ENCODE results near the gene LIN9.
"Not testable (repeated sequence)": the region's sequence is repeated elsewhere in the genome, so short reads cannot be mapped to it uniquely, and the experiment has no call there.

Gene LIN9, protein sequence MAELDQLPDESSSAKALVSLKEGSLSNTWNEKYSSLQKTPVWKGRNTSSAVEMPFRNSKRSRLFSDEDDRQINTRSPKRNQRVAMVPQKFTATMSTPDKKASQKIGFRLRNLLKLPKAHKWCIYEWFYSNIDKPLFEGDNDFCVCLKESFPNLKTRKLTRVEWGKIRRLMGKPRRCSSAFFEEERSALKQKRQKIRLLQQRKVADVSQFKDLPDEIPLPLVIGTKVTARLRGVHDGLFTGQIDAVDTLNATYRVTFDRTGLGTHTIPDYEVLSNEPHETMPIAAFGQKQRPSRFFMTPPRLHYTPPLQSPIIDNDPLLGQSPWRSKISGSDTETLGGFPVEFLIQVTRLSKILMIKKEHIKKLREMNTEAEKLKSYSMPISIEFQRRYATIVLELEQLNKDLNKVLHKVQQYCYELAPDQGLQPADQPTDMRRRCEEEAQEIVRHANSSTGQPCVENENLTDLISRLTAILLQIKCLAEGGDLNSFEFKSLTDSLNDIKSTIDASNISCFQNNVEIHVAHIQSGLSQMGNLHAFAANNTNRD

DNA sequence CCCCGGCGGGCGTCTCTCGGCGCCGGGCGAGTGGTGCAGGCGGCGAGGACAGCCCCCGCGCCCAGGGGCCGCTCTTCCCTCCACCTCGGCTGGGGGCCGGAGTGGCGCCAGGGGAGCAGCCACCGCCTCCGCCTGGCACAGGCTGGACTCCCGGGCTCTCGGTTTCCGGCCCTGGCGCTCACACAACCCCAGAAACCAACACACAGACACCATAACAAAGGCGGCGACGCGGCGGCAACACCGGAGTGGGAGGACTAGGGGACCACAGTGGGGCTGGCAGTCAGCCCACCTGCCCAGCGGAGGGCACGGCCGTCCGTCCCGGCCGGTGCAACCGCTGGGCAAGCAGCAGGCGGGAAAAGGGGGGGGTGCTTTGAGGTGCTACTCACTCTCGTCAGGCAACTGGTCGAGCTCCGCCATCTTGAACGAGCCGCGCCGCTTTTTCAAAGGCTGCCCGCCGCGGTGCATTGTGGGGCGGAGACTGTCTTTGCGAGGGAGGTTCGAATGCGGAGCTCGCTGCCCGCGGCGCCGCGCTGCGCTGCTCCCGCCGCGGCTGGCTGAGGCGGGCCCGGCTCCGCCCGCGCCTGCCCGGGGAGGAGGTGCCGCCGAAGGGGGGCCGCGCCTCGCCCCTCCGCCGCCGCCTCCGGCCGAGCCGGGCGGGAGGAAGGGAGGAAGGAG, at the start of gene LIN9:
LIN9 (minus strand) TSS at position 442 of the 675 bp plus-strand sequence; CDS start at position 417, 25 bp downstream.
- DNase-seq (ENCODE audit: low read depth in 2 of 2), result peak; percentile 89 to 94

DNA sequence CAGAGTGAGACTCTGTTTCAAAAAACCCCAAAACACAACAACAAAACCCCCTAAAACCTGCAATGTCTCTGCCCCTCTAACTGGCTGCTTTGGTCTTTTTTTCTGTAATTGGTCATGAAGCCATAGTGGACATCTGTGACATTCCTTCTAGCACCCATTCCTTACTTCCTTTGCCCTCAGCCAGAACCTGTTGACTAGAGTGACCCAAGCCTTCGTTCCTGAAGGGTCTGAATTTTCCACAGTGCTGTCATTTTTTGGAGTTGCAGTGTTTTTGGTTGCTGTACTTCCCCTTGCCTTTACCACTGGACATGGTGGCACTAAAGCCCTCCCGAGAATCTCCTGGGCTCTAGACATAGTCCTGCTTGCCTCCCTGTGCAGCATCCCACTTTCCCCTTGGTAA, 48.5 kb upstream of the LIN9 start:
- DNase-seq (ENCODE audit: low read depth in 2 of 2), result no peak

DNA sequence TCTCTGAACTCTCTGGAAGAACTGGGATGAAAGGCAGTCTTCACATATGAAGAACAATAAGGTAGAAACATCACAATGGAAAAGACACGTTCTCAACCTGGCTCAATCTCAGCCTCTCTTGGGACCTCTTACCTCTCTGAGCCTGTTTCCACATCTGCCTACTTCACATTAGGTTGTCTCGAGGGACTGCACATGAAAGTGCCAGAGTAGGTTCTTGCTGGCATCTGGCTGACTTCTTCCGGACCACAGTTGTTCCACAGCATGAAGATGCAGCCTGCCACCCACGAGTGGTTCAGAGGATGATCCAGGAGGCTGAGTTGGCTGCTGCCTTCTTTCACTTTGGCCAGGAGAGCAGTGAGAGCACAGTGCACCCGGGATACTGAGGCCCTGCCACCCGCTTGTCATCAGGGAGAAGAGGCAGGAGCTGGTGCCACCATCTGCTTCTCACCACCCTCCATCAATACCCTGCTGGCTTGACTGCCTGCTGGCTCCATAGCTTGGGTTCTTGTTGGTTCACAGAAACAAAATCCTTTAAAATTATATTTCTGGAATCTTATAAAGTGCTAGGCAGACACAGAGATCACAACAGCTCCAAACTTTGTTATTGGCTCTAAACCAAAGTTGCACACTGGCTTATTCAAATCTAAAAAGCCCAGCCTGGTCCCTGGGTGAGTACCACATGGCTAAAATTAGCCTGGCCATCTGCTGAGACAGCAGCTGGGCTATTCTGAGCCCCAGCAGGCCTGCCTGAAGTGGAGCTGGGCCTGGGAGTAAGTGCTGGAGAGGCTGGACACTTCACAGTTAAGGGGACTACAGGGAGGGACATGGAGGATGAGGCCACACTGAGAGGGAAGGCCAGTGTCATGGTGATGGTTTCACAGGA, 46.9 kb upstream of the LIN9 start:
- no peak for DNase-seq (ENCODE audit: low read depth in 2 of 2)

DNA sequence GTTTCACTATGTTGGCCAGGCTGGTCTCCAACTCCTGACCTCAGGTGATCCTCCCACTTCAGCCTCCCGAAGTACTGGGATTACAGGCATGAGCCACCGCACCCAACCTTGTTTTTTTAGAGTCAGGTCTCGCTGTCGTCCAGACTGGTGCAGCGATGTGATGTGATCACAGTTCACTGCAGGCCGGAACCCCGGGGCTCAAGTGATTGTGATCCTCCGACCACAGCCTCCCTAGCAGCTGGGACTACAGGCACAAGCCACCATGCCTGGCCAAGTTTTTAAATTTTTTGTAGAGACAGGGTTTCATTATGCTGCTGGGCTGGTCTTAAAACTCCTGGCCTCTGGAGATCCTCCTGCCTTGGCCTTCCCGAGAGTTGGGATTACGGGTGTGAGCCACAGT, 46.1 kb upstream of the LIN9 start:
- no peak for DNase-seq (ENCODE audit: low read depth in 2 of 2)

DNA sequence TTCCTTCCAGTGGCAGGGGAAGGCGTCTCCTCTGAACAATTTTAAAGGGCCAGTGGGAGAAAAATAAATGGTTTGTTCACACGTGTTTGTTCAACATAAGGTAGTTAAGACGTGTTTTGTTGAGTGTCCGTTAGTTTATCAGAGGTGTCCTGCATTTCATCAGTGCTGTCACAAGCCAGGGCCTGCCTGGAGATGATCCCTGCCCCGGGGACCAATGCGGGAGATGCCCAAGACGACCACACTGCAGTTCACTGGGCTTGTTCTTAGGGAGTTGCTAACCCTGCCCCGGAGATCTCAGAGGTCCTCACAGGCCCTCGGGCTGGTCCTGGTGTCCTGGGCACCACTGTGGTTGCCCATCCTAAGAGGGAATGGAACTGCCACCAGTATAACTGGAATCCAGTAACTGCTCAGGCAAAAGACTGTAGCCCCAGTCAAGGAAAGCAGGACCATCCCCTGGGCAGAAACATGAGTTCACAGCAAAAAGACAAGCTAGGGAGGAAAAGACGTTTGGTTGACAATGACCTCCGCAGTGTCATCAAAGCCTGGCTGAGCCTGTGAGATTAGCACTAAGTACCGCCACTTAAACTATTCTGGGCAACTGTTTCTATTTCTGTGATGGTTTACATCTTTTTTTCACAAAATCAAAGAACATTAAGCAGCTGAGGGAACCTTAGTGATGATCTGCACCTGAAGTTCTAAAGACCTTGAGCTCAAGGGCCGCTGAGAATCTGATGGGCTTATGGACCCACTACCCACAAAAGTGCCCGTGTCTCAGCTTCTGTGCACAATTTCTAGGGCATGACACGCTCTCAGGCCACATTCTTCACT, 44.9 kb upstream of the LIN9 start:
- no peak for DNase-seq (ENCODE audit: low read depth in 2 of 2)

DNA sequence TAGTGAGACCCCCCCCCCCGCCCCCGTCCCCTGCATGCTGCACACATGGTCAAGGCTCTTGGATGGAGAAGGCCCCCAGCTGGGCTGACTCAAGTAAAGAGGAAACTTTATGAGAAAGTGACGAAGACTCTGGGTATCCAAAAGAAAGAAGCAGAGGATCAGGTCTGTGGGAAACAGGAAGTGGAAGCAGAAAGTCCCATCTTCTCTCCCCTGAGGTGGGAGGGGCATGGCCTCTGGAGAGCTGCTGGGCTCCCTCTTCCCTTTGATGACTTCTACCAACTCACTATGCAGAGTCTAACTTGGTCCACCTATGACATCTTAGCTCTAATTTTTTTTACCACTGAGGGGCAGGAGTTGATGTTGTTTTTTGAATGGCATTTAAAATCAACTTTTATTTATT, 42.7 kb upstream of the LIN9 start:
- no peak for DNase-seq (ENCODE audit: low read depth in 2 of 2)

DNA sequence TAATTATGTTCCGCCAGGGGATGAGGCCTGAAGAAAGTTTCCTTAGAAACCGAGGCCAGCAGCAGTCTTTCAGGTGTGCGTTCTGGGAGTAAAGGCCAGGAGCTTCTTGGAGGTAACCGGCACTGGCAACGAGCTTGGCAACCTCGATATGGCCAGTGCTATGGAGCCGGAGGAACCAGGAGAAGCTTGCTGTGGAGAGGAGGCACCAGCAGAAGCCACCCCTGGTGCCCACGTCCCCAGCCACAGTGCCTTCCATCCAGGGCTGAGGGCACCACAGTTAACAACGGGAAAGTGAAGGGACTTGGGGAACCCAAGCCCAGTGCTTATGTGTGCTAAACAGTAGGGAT, 41.5 kb upstream of the LIN9 start:
- no peak for DNase-seq (ENCODE audit: low read depth in 2 of 2)

DNA sequence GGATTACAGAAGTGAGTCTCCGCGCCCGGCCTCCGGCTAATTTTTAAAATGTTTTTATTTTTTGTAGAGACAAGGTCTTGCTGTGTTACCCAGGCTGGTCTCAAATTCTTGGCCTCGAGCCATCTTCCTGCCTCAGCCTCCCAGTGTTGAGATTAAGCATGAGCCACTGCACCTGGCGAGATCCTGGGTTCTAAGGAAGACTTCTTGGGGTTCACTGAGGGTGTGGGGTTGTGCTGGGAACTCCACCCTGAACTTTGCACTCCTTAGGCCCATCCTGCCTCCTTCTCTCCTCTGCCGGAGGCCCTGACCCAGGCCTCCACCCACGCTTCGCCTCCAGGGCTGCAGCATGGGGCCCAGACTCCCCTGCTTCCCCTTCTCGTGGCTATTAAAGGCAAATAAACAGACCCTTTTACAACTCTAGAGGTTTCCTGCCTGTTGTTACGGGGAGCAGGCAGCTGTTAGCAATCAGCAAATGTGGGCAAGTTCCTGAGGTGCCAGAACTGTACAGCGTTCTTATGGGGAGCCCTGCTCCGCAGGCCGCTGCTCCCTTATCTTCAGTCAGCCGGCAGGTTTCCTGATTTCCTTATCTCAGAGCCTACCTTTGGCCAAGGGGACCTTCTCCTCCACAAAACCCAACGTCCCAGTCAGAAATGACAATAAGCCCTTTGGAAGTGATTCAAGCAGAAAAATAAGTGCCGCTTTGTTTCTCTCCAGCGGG, 41.0 kb upstream of the LIN9 start:
- no peak for DNase-seq (ENCODE audit: low read depth in 2 of 2)

DNA sequence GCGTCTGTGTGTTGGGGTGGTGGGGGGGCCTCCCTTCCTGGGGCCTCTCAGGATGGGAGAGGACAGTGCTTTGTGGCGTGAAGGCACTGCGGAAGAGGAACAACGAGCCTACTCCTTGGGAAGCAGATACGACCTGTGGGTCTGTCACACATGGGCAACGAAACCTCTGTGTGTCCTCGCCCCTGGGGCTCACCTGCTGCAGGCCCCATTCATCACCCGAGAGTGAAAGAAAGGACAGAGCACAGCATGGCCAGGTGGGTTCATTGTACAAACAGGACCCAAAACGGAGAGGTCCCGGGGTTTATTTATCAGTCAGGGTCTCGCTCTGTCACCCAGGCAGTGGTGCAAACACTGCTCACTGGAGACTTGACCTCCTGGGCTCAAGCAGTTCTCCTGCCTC, 40.1 kb upstream of the LIN9 start:
- DNase-seq (ENCODE audit: low read depth in 2 of 2), result no peak

DNA sequence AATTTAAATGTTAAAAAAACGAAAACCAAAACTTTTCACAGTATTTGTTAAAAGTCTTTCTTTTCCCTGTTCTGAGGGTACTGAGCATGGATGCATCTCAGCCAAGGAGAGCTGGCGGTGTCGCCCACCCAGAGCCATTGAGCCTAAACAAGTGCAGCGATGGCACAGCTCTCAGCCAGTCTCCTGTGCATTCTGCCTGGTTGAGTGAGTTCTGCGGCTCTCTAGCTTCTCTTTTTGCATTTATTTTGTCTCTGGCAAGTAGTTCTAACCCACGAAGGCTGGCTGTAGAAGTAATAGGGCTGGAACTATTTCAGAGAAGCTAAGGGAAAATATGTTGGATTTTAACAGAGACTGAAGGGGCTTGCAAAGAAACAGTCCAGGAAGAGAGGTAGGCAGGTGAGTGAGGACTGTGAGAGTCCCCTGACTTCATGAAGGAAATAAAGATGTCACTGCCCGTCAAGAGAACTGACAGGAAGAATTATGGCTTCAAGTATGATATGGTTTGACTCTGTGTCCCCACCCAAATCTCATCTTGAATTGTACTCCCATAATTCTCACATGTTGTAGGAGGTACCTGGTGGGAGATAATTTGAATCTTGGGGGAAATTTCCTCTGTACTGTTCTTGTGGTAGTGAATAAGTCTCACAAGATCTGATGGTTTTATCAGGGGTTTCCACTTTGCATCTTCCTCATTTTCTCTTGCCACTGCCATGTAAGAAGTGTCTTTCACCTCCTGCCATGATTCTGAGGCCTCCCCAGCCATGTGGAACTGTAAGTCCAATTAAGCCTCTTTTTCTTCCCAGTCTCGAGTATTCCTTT, 35.7 kb upstream of the LIN9 start:
- DNase-seq (ENCODE audit: low read depth in 2 of 2), result no peak

DNA sequence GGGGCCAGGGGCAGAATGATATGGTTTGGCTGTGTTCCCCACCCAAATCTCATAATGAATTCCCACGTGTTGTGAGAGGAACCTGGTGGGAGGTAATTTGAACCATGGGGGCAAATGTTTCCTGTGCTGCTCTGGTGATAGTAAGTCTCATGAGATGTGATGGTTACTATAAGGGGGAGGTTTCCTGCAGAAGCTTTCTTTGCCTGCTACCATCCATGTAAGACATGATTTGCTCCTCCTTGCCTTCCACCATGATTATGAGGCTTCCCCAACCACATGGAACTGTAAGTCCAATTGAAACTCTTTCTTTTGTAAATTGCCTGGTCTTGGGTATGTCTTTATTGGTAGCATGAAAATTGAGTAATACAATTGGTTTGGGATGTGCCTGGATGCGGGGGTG, 33.7 kb upstream of the LIN9 start:
- DNase-seq (ENCODE audit: low read depth in 2 of 2), result no peak

DNA sequence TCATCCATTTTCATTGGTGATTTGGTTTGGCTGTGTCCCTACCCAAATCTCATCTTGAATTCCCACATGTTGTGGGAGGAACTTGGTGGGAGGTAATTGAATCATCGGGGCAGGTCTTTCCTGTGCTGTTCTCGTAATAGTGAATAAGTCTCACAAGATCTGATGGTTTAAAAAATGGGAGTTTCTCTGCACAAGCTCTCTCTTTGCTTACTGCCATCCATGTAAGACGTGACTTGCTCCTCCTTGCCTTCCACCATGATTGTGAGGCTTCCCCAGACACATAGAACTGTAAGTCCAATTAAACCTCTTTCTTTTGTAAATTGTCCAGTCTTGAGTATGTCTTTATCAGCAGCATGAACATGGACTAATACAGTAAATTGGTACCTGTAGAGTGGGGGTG, 31.1 kb upstream of the LIN9 start:
- not testable (repeated sequence) for DNase-seq (ENCODE audit: low read depth in 2 of 2)

DNA sequence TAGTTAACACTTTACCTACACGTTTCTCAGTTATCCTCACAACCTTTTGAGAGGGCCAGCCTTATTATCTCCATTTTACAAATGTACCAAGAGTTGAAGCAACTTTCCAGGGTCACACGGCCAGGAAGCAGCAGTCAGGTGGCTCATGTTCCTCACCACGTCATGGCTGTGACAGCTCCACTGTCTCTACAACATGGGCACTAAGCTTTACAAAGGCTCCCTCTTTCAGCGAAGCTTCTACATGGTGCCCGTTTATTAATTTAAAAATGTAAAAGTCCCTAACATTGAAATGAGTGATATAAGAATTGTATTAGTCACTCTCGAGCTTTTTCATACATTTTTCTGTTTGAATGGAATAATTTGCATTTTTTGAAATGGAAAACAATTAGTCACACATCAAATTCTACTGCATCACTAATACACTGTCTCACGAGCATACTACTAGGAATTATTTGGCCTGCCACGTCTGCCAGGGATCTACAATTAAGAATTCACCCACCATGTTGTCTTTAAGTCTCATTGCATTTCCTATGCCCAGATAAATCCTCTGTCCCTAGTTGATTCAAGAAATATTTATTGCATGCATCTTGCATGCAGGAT, 28.4 kb upstream of the LIN9 start:
- no peak for DNase-seq (ENCODE audit: low read depth in 2 of 2)

DNA sequence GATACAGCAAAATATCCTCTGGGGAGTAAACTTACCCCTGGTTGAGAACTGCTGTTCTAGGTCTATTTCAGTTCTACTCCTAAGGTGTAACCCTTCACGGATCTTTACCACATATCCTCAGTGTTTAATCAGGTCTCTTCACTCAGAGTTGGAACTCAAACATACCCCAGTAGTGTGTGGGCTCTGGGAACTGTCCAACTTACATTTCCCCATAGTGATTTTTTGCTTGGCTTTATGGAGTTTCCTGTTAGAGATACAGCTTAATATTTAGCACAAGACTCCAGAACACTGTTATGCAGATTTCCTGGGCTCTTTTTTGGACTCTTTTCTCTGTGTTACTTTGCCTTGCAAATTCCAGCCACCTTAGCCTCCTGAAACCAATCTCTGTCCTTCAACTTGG, 26.7 kb upstream of the LIN9 start:
- DNase-seq (ENCODE audit: low read depth in 2 of 2), result no peak

DNA sequence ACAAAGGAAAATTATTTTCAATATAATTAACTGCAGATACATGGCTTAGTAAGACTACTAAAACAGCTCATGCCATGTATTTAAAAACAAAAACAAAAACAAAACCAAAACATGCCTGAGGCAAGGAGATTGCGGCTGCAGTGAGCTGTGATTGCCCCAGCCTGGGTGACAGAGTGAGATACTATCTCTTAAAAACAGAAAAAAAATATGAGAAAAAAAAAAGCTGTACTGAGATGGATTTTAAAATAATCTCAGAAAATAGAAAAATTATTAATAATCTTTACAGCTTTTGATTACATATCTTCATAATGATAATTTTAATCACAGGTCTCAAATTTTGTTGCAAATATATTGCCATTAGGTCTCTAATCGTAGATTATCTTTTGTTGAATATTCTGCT, 24.0 kb upstream of the LIN9 start:
- DNase-seq (ENCODE audit: low read depth in 2 of 2), result no peak

DNA sequence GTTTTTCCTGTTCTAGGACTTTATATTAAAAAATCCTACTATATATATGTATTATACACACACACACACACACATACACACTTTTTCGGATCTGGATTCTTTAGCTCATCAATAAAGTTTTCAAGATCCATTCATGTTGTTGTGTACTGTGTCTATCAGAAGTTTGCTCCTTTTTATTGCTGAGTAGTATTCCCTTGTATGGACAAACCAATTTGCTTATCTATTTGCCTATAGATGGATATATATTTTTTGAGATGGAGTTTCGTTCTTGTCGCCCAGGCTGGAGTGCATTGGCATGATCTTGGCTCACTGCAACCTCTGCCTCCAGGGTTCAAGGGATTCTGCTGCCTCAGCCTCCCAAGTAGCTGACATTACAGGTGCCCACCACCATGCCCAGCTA, 20.3 kb upstream of the LIN9 start:
- no peak for DNase-seq (ENCODE audit: low read depth in 2 of 2)

DNA sequence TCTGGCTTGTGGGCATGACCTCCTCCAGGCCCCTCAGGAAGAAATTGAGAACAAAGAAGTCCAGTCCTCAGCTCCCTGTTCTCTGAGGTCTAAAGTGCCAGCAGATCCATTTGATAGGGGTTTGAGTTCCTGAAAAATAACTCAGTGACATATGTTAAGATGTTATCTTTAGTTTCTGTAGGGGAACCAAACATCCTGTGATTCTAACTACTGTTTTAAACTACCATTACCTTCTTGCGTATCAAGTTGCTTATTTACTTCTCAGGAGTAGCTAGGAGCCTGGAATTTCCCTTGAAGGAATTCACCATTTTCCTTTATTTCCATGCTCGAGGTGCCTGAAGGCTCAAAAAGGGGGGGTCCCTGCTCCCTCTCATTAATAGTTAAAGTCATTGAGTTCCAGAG, 18.8 kb upstream of the LIN9 start:
- DNase-seq (ENCODE audit: low read depth in 2 of 2), result no peak

DNA sequence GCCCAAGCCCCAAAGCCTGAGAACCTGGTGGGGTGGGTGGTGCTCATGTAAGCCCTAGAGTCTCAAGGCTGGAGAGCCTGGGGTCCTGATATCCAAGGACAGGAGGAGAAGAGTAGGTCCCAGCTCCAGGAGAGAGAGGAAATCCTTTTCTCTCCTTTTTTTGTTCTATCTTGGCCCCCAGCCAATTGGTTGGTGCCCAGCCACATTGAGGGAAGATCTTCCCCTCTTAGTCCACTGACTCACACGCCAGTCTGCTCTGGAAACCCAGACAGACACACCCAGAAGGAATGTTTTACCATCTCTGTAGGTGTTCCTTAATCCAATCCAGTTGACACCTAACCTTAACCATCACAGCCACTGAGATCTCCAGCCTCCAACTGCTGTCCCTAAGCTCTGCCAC, 16.2 kb upstream of the LIN9 start:
- DNase-seq (ENCODE audit: low read depth in 2 of 2), result no peak

DNA sequence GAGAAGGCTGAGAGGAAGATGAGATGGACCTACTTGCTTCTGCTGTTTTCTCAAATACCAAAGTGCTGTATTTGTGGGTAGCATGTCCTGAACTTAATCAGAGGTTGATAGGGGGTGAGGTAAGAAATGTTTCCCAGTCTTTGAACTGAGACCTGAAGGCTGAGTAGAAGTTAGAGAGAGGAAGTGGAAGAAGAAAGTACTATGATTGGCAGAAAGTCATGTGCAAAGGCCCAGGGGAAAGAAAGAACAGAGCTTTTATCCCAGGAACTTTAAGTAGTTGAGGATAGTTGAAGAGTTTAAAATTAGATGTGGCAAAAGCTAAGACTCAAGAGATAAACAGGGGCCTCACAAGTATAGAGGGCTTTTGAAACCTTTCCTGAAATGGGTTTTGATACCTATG, 15.5 kb upstream of the LIN9 start:
- DNase-seq (ENCODE audit: low read depth in 2 of 2), result no peak

Measured in stimulated activated CD4-positive, alpha-beta T cell treated with anti-CD3 and anti-CD28 coated beads, Interleukin-1b, Interleukin-23, amount 100 ng/mL, for 4 hours (primary cell).